Measurements from ENCODE around the gene NCAM1. TPM values are rescaled to one million over a fixed set of nuclear protein-coding genes. Genes with fewer than 3 reads are reported as not detected.

Gene NCAM1
- total and polyA plus RNA-seq, 2 donors (not counting 3 experiments of a cell fraction or from before 2014, with no cell fraction given) = 0.03 TPM; not detected in 1

GRCh38 chr11:113269636-113270035, 308.4 kb downstream of the NCAM1 start:
- H3K27me3 ChIP-seq (ENCODE audit: control insufficient read depth in 2 of 2, insufficient read depth in 2 of 2, low read length in 2 of 2) = no peaks in the 10 kb centered on the region
- no peak for FAIRE-seq
- dilution Hi-C loops (cut with MboI; ENCODE audit: extremely low pct_ligation_motif_present, low sequenced_read_pairs) (no loop called here), intact Hi-C loops (cut with micrococcal nuclease) (no loop called here)
- TF ChIP-seq FOS (IDR thresholded peaks at IDR 0.05; ENCODE audit: borderline replicate concordance, insufficient read depth, low read length) (no peak), POLR2A (IDR thresholded peaks at IDR 0.05; ENCODE audit: low read depth, low read length) (no peak), JUN (IDR thresholded peaks at IDR 0.05; ENCODE audit: borderline replicate concordance, insufficient read depth, insufficient read length, low read depth) (no peak), CTCF (IDR thresholded peaks at IDR 0.05; ENCODE audit: extremely low read depth in 1 of 2, insufficient read depth in 1 of 2, low read depth in 1 of 2, low read length in 2 of 2) (no peak), MAX (IDR thresholded peaks at IDR 0.05; ENCODE audit: insufficient read depth, insufficient read length) (no peak), EZH2 (IDR thresholded peaks at IDR 0.05; ENCODE audit: borderline replicate concordance, low read depth, low read length, severe bottlenecking) (no peak), POLR2AphosphoS5 (IDR thresholded peaks at IDR 0.05; ENCODE audit: insufficient read depth, low read depth, low read length) (no peak), MYC (IDR thresholded peaks at IDR 0.05; ENCODE audit: low read depth, low read length) (no peak), GATA2 (IDR thresholded peaks at IDR 0.05; ENCODE audit: insufficient read depth, insufficient read length, low read depth, low read length) (no peak)
- no peak overlapping the region for H3K27ac ChIP-seq (ENCODE audit: insufficient read depth, low read depth, low read length)
- H3K4me1 ChIP-seq (ENCODE audit: control insufficient read depth, extremely low read depth, insufficient read depth, low read length) = no peaks in the 10 kb centered on the region
- BruUV-seq (replicated peaks) = no TSS peak
- ChIA-PET CTCF (no interaction called here), POLR2A (no interaction called here)
- no peaks in the 10 kb centered on the region for H3K79me2 ChIP-seq (ENCODE audit: control insufficient read depth, insufficient read depth, low read length)
- H3K4me3 ChIP-seq (replicated peaks in 1 of 3; ENCODE audit: insufficient read depth in 1 of 3, low read depth in 1 of 3, low read length in 3 of 3) = no peak overlapping the region
- no peak overlapping the region for H2AFZ ChIP-seq (ENCODE audit: low read depth, low read length)
- no peaks in the 10 kb centered on the region for H3K9me1 ChIP-seq (replicated peaks; ENCODE audit: control insufficient read depth, extremely low read depth, insufficient read depth, low read length)
- H3K36me3 ChIP-seq (ENCODE audit: control insufficient read depth in 2 of 2, extremely low read depth in 1 of 2, insufficient read depth in 2 of 2, low read length in 2 of 2) = no peaks in the 10 kb centered on the region
- H3K4me2 ChIP-seq (ENCODE audit: insufficient read depth, low read length) = no peak overlapping the region
- no peaks in the 10 kb centered on the region for H3K9me3 ChIP-seq (replicated peaks; ENCODE audit: control insufficient read depth, insufficient read depth, low read length)
- no peaks in the 10 kb centered on the region for H4K20me1 ChIP-seq (replicated peaks; ENCODE audit: control insufficient read depth, extremely low read depth, insufficient read depth, low read length)
- no peak overlapping the region for H3K9ac ChIP-seq (replicated peaks; ENCODE audit: extremely low read depth, insufficient read depth, low read length)
- DNase-seq (ENCODE audit: low read depth, low spot score) = no peak

All from endothelial cell of umbilical vein (primary cell).